ENCODE results near the gene TBX15. TPM values are rescaled to one million over a fixed set of nuclear protein-coding genes. Genes with fewer than 3 reads are reported as not detected.

The TBX15 gene
- total and polyA plus RNA-seq, 9 of the 15 experiments (the other 6 are each of a cell fraction or from before 2014, with no cell fraction given) = 0.03 to 3.4 (median 2.3) TPM

- TF ChIP-seq CEBPB (tag; IDR thresholded peaks at IDR 0.05) (no peak), HNRNPK (IDR thresholded peaks at IDR 0.05; ENCODE audit: low read depth, low read length, poor library complexity, severe bottlenecking) (no peak), POLR3G (IDR thresholded peaks at IDR 0.05; ENCODE audit: extremely low read depth, insufficient read length, insufficient replicate concordance) (no peak), MECOM (CRISPR knock-in tag; IDR thresholded peaks at IDR 0.05) (no peak), NFRKB (IDR thresholded peaks at IDR 0.05; ENCODE audit: low read depth) (no peak), RUNX1 (IDR thresholded peaks at IDR 0.05; ENCODE audit: low read depth) (no peak), MYC (IDR thresholded peaks at IDR 0.05; ENCODE audit: low read depth, low read length) (no peak), MYC (CRISPR knock-in tag; IDR thresholded peaks at IDR 0.05; ENCODE audit: borderline replicate concordance, low read depth) (no peak), C11orf30 (IDR thresholded peaks at IDR 0.05; ENCODE audit: low read depth) (peak; percentile 88), XRCC4 (IDR thresholded peaks at IDR 0.05; ENCODE audit: extremely low read depth, insufficient read depth, insufficient read length) (no peak), ZNF316 (IDR thresholded peaks at IDR 0.05) (peak; percentile 94), XRCC3 (IDR thresholded peaks at IDR 0.05) (no peak), AFF4 (CRISPR knock-in tag; IDR thresholded peaks at IDR 0.05) (no peak), PREB (CRISPR knock-in tag; IDR thresholded peaks at IDR 0.05) (no peak), MAFK (IDR thresholded peaks at IDR 0.05; ENCODE audit: low read length) (peak; percentile 98), POLR2G (IDR thresholded peaks at IDR 0.05; ENCODE audit: low read depth, low read length) (no peak), ZNF239 (CRISPR knock-in tag; IDR thresholded peaks at IDR 0.05) (no peak)
- TF ChIP-seq, protein P1, sequence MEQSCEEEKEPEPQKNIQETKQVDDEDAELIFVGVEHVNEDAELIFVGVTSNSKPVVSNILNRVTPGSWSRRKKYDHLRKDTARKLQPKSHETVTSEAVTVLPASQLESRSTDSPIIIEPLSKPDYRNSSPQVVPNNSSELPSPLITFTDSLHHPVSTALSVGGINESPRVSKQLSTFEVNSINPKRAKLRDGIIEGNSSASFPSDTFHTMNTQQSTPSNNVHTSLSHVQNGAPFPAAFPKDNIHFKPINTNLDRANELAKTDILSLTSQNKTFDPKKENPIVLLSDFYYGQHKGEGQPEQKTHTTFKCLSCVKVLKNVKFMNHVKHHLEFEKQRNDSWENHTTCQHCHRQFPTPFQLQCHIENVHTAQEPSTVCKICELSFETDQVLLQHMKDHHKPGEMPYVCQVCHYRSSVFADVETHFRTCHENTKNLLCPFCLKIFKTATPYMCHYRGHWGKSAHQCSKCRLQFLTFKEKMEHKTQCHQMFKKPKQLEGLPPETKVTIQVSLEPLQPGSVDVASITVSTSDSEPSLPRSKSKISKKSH (CRISPR knock-in tag; IDR thresholded peaks at IDR 0.05) = no peak
- TF ChIP-seq, protein P2, sequence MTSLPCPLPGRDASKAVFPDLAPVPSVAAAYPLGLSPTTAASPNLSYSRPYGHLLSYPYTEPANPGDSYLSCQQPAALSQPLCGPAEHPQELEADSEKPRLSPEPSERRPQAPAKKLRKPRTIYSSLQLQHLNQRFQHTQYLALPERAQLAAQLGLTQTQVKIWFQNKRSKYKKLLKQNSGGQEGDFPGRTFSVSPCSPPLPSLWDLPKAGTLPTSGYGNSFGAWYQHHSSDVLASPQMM (CRISPR knock-in tag; IDR thresholded peaks at IDR 0.05) = no peak
Measured at GRCh38 chr1:118877668-118878396, 110.3 kb downstream of the TBX15 start (continued).
